Hepatocyte (in vitro differentiated cells): Measurements from ENCODE around the gene RTP3. TPM values are rescaled to one million over a fixed set of nuclear protein-coding genes. Genes with fewer than 3 reads are reported as not detected.
A peak's percentile ranks its signal among the peaks of the same experiment; 100 is the strongest.

Experiments
- DNase-seq: peaks from one replicate; pipeline ENCODE4 v3.0.0-alpha.2; 2016; ENCODE audit warnings: low spot score
- H2AFZ ChIP-seq: fragments of 200-600 bp; sonication (generic); 2 replicates; pipeline ENCODE4 v1.6.0; 2016; ENCODE audit warnings: antibody characterized with exemption, mild to moderate bottlenecking
- H3K27ac ChIP-seq: fragments of 200-600 bp; sonication (generic); 2 replicates; pipeline ENCODE4 v1.5.1; 2016; ENCODE audit warnings: mild to moderate bottlenecking
- H3K27me3 ChIP-seq: fragments of 200-600 bp; sonication (generic); 2 replicates; pipeline ENCODE4 v1.6.1; 2016
- H3K36me3 ChIP-seq: fragments of 200-600 bp; sonication (generic); replicated peaks from 2 replicates; pipeline ENCODE4 v1.5.1; 2016; ENCODE audit warnings: low read depth; ENCODE audit not compliant: insufficient read depth
- H3K4me1 ChIP-seq: fragments of 200-600 bp; sonication (generic); 2 replicates; pipeline ENCODE4 v1.5.1; 2016; ENCODE audit warnings: mild to moderate bottlenecking, moderate library complexity; ENCODE audit not compliant: insufficient read depth
- H3K4me2 ChIP-seq: fragments of 200-600 bp; sonication (generic); 2 replicates; pipeline ENCODE4 v1.6.0; 2016
- H3K4me3 ChIP-seq: fragments of 200-600 bp; sonication (generic); 2 replicates; pipeline ENCODE4 v1.5.1; 2016; ENCODE audit warnings: mild to moderate bottlenecking
- H3K79me2 ChIP-seq: fragments of 200-600 bp; sonication (generic); 2 replicates; pipeline ENCODE4 v1.6.0; 2017; ENCODE audit warnings: mild to moderate bottlenecking
- H3K9me2 ChIP-seq: fragments of 200-600 bp; sonication (generic); replicated peaks from 2 replicates; pipeline ENCODE4 v1.6.0; 2017; ENCODE audit warnings: mild to moderate bottlenecking; ENCODE audit not compliant: insufficient read depth
- H3K9me3 ChIP-seq: fragments of 200-600 bp; sonication (generic); 2 replicates; pipeline ENCODE4 v1.5.1; 2016; ENCODE audit warnings: low read depth, mild to moderate bottlenecking
- H4K20me1 ChIP-seq: fragments of 200-600 bp; sonication (generic); 2 replicates; pipeline ENCODE4 v1.6.0; 2016; ENCODE audit warnings: mild to moderate bottlenecking; ENCODE audit not compliant: insufficient read depth, poor library complexity, severe bottlenecking
- EZH2 ChIP-seq: fragments of 200-600 bp; sonication (generic); IDR thresholded peaks from 2 replicates; pipeline ENCODE4 v1.6.1; 2016; ENCODE audit warnings: antibody characterized with exemption, mild to moderate bottlenecking, borderline replicate concordance
- EZH2phosphoT487 ChIP-seq: fragments of 200-600 bp; sonication (generic); IDR thresholded peaks from one replicate; pipeline ENCODE4 v1.6.1; 2018; ENCODE audit warnings: antibody characterized with exemption, mild to moderate bottlenecking, low read depth, moderate library complexity; ENCODE audit not compliant: unreplicated experiment, severe bottlenecking
- WGBS: methylation state at CpG from one replicate; pipeline ENCODE4 v1.1.6; 2016; ENCODE audit warnings: low lambda C conversion rate; ENCODE audit errors: missing lambda C conversion rate; 5-methylcytosine and 5-hydroxymethylcytosine counted together
- polyA plus RNA-seq: library from polyadenylated mRNA; unstranded; fragments of >200 nt; fragmentation: Nextera tagmentation; extraction: Ambion mirVana; gene quantifications from 2 replicates; pipeline ENCODE4 v1.2.1, GENCODE V29; 2016
- total RNA-seq: library from RNA; depleted of rRNA; stranded (reverse); fragments of >200 nt; gene quantifications from 2 replicates; pipeline ENCODE4 v1.2.3, GENCODE V29; 2014
- TF ChIP-seq, protein P1 (sequence below): fragments of 200-600 bp; sonication (generic); IDR thresholded peaks from 2 replicates; pipeline ENCODE4 v1.5.1; 2016; ENCODE audit warnings: antibody characterized with exemption, mild to moderate bottlenecking; ENCODE audit not compliant: poor library complexity

RTP3 gene
- total and polyA plus RNA-seq, 2 experiments from 2014 or later: 1.8 to 2.0 TPM

DNA sequence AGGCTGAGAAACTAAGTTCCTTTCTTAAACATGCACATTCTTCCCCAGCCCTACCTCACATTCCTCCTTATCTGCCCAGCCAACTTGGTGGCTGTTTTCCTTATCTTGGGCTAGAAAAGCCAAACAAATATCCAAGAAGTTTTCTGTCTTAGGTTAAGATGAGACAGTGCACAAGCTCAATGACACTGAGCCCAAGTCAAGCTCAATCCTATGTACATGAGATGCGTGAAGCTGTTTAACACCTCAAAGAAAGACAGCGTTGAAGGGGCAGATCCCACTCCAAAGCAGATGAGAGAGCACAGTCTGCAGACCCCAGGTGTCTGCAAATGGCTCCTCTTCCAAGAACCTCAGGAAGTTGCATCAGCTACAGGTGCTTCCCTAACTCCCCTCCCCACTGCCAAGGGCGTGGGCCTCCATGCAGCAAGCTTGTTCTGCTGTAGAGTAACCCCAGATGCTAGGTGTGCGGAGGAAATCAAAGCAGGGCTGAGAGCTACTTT is 51.7 kb downstream of the RTP3 start:
- peaks cover 7% of the 10 kb centered on the region for H3K4me1 ChIP-seq
- H2AFZ ChIP-seq: no peak overlapping the region
- no peak overlapping the region for H3K4me2 ChIP-seq
- peak overlapping the region; percentile 21 for H3K27ac ChIP-seq
- H3K4me3 ChIP-seq: no peak overlapping the region
- H3K9me3 ChIP-seq: no peaks in the 10 kb centered on the region
- no peak for DNase-seq
- TF ChIP-seq EZH2phosphoT487 (no peak), EZH2 (no peak)
- TF ChIP-seq, protein P1, sequence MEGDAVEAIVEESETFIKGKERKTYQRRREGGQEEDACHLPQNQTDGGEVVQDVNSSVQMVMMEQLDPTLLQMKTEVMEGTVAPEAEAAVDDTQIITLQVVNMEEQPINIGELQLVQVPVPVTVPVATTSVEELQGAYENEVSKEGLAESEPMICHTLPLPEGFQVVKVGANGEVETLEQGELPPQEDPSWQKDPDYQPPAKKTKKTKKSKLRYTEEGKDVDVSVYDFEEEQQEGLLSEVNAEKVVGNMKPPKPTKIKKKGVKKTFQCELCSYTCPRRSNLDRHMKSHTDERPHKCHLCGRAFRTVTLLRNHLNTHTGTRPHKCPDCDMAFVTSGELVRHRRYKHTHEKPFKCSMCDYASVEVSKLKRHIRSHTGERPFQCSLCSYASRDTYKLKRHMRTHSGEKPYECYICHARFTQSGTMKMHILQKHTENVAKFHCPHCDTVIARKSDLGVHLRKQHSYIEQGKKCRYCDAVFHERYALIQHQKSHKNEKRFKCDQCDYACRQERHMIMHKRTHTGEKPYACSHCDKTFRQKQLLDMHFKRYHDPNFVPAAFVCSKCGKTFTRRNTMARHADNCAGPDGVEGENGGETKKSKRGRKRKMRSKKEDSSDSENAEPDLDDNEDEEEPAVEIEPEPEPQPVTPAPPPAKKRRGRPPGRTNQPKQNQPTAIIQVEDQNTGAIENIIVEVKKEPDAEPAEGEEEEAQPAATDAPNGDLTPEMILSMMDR: no peak
- H3K79me2 ChIP-seq: no peaks in the 10 kb centered on the region
- no peaks in the 10 kb centered on the region for H3K36me3 ChIP-seq
- no peaks in the 10 kb centered on the region for H3K9me2 ChIP-seq
- H4K20me1 ChIP-seq: no peaks in the 10 kb centered on the region
- WGBS: 64% methylated on average over 4 of the region's 4 CpGs
- no peaks in the 10 kb centered on the region for H3K27me3 ChIP-seq

- no peak for TF ChIP-seq EZH2
- no peak for TF ChIP-seq EZH2phosphoT487
- TF ChIP-seq, protein P1: no peak
- no peak overlapping the region for H3K4me3 ChIP-seq
- no peaks in the 10 kb centered on the region for H3K27me3 ChIP-seq
- H3K9me3 ChIP-seq: no peaks in the 10 kb centered on the region
- peaks cover 7% of the 10 kb centered on the region for H3K4me1 ChIP-seq
- no peaks in the 10 kb centered on the region for H3K79me2 ChIP-seq
- no peak overlapping the region for H3K4me2 ChIP-seq
- no peaks in the 10 kb centered on the region for H3K36me3 ChIP-seq
- H2AFZ ChIP-seq: no peak overlapping the region
- no peaks in the 10 kb centered on the region for H4K20me1 ChIP-seq
- 85% methylated on average over 1 of the region's 1 CpG for WGBS
- no peak for DNase-seq
- peak overlapping the region; percentile 21 for H3K27ac ChIP-seq
- H3K9me2 ChIP-seq: no peaks in the 10 kb centered on the region
Observed at GRCh38 chr3:46549989-46550388, 52.2 kb downstream of the RTP3 start.

Other genes with a start within 250 kb of the RTP3 start
- 0.04 and 0.23 TPM in 2 replicates for gene CCR2, start 143.9 kb upstream of the RTP3 start, total RNA-seq
- not detected in 2 replicates for gene CCR2, start 143.9 kb upstream of the RTP3 start, polyA plus RNA-seq
- gene CCR5, start 127.0 kb upstream of the RTP3 start, total RNA-seq: 0.07 TPM in 1 of 2 replicates, not detected in the other
- gene CCR5, start 127.0 kb upstream of the RTP3 start, polyA plus RNA-seq: not detected in 2 replicates
- gene CCRL2, start 90.7 kb upstream of the RTP3 start, total RNA-seq: 1.5 and 3.1 TPM in 2 replicates
- gene CCRL2, start 90.7 kb upstream of the RTP3 start, polyA plus RNA-seq: 1.6 and 4.0 TPM in 2 replicates
- gene LTF, start 33.1 kb upstream of the RTP3 start, total RNA-seq: 0.40 and 1.8 TPM in 2 replicates
- gene LTF, start 33.1 kb upstream of the RTP3 start, polyA plus RNA-seq: 0.27 TPM in 1 of 2 replicates, not detected in the other
- gene LRRC2, start 68.3 kb downstream of the RTP3 start, total RNA-seq: 0.28 and 0.60 TPM in 2 replicates
- gene LRRC2, start 68.3 kb downstream of the RTP3 start, polyA plus RNA-seq: 2.0 and 4.4 TPM in 2 replicates
- gene FAM240A, start 114.5 kb downstream of the RTP3 start, total RNA-seq: not detected in 2 replicates
- gene FAM240A, start 114.5 kb downstream of the RTP3 start, polyA plus RNA-seq: not detected in 2 replicates
- 8.5 and 14.4 TPM in 2 replicates for gene ALS2CL, start 195.7 kb downstream of the RTP3 start, total RNA-seq
- 15.2 and 17.2 TPM in 2 replicates for gene ALS2CL, start 195.7 kb downstream of the RTP3 start, polyA plus RNA-seq
- 0.12 and 0.37 TPM in 2 replicates for gene TMIE, start 203.4 kb downstream of the RTP3 start, total RNA-seq
- 0.51 and 0.69 TPM in 2 replicates for gene TMIE, start 203.4 kb downstream of the RTP3 start, polyA plus RNA-seq
- gene PRSS50, start 219.9 kb downstream of the RTP3 start, total RNA-seq: 0.33 and 1.1 TPM in 2 replicates
- 1.4 and 1.6 TPM in 2 replicates for gene PRSS50, start 219.9 kb downstream of the RTP3 start, polyA plus RNA-seq